IMR-90 (cell line): ENCODE measurements around the gene POFUT2. TPM values are rescaled to one million over a fixed set of nuclear protein-coding genes. Genes with fewer than 3 reads are reported as not detected.

Experiments used
- ATAC-seq: fragments of 200-7000 bp; cut with Tn5 transposase; 2 replicates; pipeline ENCODE4 v1.9.1; 2020; ENCODE audit warnings: low read depth, mild to moderate bottlenecking, moderate library complexity
- BruUV-seq: library from RNA; stranded (reverse); fragments of 400-500 nt; replicated peaks from 2 replicates; lab custom pipeline; 2021; lab: Mats Ljungman, UMichigan
- CTCF ChIA-PET: fragments of 300-600 bp; formaldehyde crosslinking; extraction: SDS; loops from one replicate; lab custom pipeline; 2021; ENCODE audit warnings: antibody characterized with exemption; lab: Yijun Ruan, JAX
- POLR2A ChIA-PET: fragments of 300-600 bp; sonication (Branson Sonifier 250); formaldehyde crosslinking; loops from one replicate; lab custom pipeline; 2022; ENCODE audit warnings: antibody characterized with exemption; ENCODE audit not compliant: unreplicated experiment; lab: Charles Lee
- DNase-seq: peaks from one replicate; pipeline ENCODE4 v3.0.0; 2013
- H2AFZ ChIP-seq: replicated peaks from 2 replicates; pipeline ENCODE3; 2013; ENCODE audit warnings: low read length, mild to moderate bottlenecking; ENCODE audit not compliant: poor library complexity
- H2AK5ac ChIP-seq: 2 replicates; pipeline ENCODE4 v1.6.1; 2013; ENCODE audit warnings: low read depth, low read length, inconsistent platforms
- H2AK9ac ChIP-seq: replicated peaks from 2 replicates; pipeline ENCODE3; 2013; ENCODE audit warnings: mild to moderate bottlenecking, low read depth, low read length, moderate library complexity; ENCODE audit not compliant: poor library complexity
- H2BK120ac ChIP-seq: 2 replicates; pipeline ENCODE4 v1.6.1; 2013; ENCODE audit warnings: low read depth, low read length, inconsistent platforms
- H2BK15ac ChIP-seq: 3 replicates; pipeline ENCODE4 v1.6.1; 2013; ENCODE audit warnings: low read depth, low read length, inconsistent platforms
- H2BK20ac ChIP-seq: 2 replicates; pipeline ENCODE4 v1.6.1; 2013; ENCODE audit warnings: low read depth, mild to moderate bottlenecking, inconsistent platforms, low read length, moderate library complexity
- H2BK5ac ChIP-seq: 2 replicates; pipeline ENCODE4 v1.6.1; 2013; ENCODE audit warnings: mild to moderate bottlenecking, low read depth, low read length, inconsistent platforms; ENCODE audit not compliant: poor library complexity, severe bottlenecking
- H3K14ac ChIP-seq: replicated peaks from 2 replicates; pipeline ENCODE4 v1.6.1; 2013; ENCODE audit warnings: low read depth, low read length, inconsistent platforms
- H3K18ac ChIP-seq: 2 replicates; pipeline ENCODE4 v1.6.1; 2013; ENCODE audit warnings: low read depth, low read length, control low read depth
- H3K23ac ChIP-seq: 2 replicates; pipeline ENCODE4 v1.6.1; 2013; ENCODE audit warnings: low read depth, low read length, inconsistent platforms
- H3K27ac ChIP-seq: 2 replicates; pipeline ENCODE4 v1.5.1; 2013; ENCODE audit warnings: mild to moderate bottlenecking, control low read depth, low read length; ENCODE audit not compliant: insufficient read depth
- H3K27me3 ChIP-seq: 2 replicates; pipeline ENCODE4 v1.6.1; 2013; ENCODE audit warnings: low read length; ENCODE audit not compliant: control insufficient read depth, insufficient read depth
- H3K36me3 ChIP-seq: 2 replicates; pipeline ENCODE4 v1.6.1; 2013; ENCODE audit warnings: low read length, mixed read lengths; ENCODE audit not compliant: control insufficient read depth, insufficient read depth
- H3K4ac ChIP-seq: 2 replicates; pipeline ENCODE4 v1.6.1; 2013; ENCODE audit warnings: low read depth, low read length, inconsistent platforms
- H3K4me1 ChIP-seq: 2 replicates; pipeline ENCODE4 v1.6.1; 2013; ENCODE audit warnings: low read length, mixed read lengths; ENCODE audit not compliant: control insufficient read depth, insufficient read depth
- H3K4me2 ChIP-seq: 2 replicates; pipeline ENCODE4 v1.6.1; 2013; ENCODE audit warnings: low read depth, mild to moderate bottlenecking, control low read depth, low read length, moderate library complexity
- H3K4me3 ChIP-seq: 2 replicates; pipeline ENCODE4 v1.5.1; 2013; ENCODE audit warnings: low read depth, mild to moderate bottlenecking, control low read depth, low read length, moderate library complexity; ENCODE audit not compliant: insufficient read depth
- H3K56ac ChIP-seq: 2 replicates; pipeline ENCODE4 v1.6.1; 2013; ENCODE audit warnings: low read length, inconsistent platforms; ENCODE audit not compliant: insufficient read depth; ENCODE audit errors: extremely low read depth
- H3K79me1 ChIP-seq, 2 experiments: 2 replicates each; pipeline ENCODE4 v1.6.1; 2013; ENCODE audit warnings: low read length in 2 of 2, inconsistent platforms in 1 of 2, low read depth in 1 of 2
- H3K9ac ChIP-seq: 2 replicates; pipeline ENCODE4 v1.6.1; 2013; ENCODE audit warnings: low read depth, low read length, control low read depth
- H3K9me1 ChIP-seq: 2 replicates; pipeline ENCODE4 v1.6.1; 2013; ENCODE audit warnings: low read length, inconsistent platforms; ENCODE audit not compliant: insufficient read depth
- H3K9me3 ChIP-seq: 2 replicates; pipeline ENCODE4 v1.6.1; 2013; ENCODE audit warnings: low read length; ENCODE audit not compliant: control insufficient read depth, insufficient read depth
- H4K20me1 ChIP-seq: 2 replicates; pipeline ENCODE4 v1.6.1; 2013; ENCODE audit warnings: low read length, inconsistent platforms; ENCODE audit not compliant: insufficient read depth
- H4K5ac ChIP-seq: 2 replicates; pipeline ENCODE4 v1.6.1; 2013; ENCODE audit warnings: mild to moderate bottlenecking, low read depth, low read length, control low read depth
- H4K8ac ChIP-seq, 2 experiments: 2 replicates each; pipeline ENCODE4 v1.6.1; 2013; ENCODE audit warnings: low read depth in 2 of 2, low read length in 2 of 2, control low read depth in 1 of 2, inconsistent platforms in 1 of 2
- H4K91ac ChIP-seq: 2 replicates; pipeline ENCODE4 v1.6.1; 2013; ENCODE audit warnings: low read depth, low read length, inconsistent platforms; ENCODE audit not compliant: insufficient read depth
- CEBPB ChIP-seq: IDR thresholded peaks from 2 replicates; pipeline ENCODE4 v1.6.1; 2012; ENCODE audit warnings: low read depth, low read length, improper control_type of control experiment
- CHD1 ChIP-seq: IDR thresholded peaks from 2 replicates; pipeline ENCODE4 v1.6.1; 2012; ENCODE audit warnings: low read depth, low read length, improper control_type of control experiment
- MXI1 ChIP-seq: IDR thresholded peaks from 2 replicates; pipeline ENCODE4 v1.6.1; 2012; ENCODE audit warnings: low read depth, mild to moderate bottlenecking, low read length, moderate library complexity, borderline replicate concordance
- NFE2L2 ChIP-seq: fragments of 150-350 bp; IDR thresholded peaks from 2 replicates; pipeline ENCODE4 v1.6.1; 2016; ENCODE audit warnings: low read depth, mild to moderate bottlenecking, low read length
- WGBS, 2 experiments: methylation state at CpG; one replicate each; pipeline versions ENCODE4 v1.1.5 to v1.1.7; 2013; ENCODE audit warnings: missing lambda C conversion rate in 2 of 2; ENCODE audit not compliant: insufficient read length in 1 of 2; ENCODE audit errors: extremely low coverage in 2 of 2; 5-methylcytosine and 5-hydroxymethylcytosine counted together
- dilution Hi-C: fragments of 300-500 bp; cut with HindIII; formaldehyde crosslinking; loops from one replicate; pipeline ENCODE4 v1.14.3; 2018; ENCODE audit warnings: low sequenced_read_pairs; ENCODE audit not compliant: unreplicated experiment
- in situ Hi-C: fragments of 300-500 bp; cut with MboI; formaldehyde crosslinking; loops from 3 replicates; pipeline ENCODE4 v1.14.3; 2019; ENCODE audit warnings: low sequenced_read_pairs, inconsistent platforms, mixed read lengths
- intact Hi-C: fragments of 100-400 bp; cut with micrococcal nuclease; formaldehyde crosslinking; loops from 2 replicates; pipeline ENCODE4 v1.10.0; 2022
- polyA plus RNA-seq, 3 experiments: library from polyadenylated mRNA; depleted of rRNA; stranded (reverse); fragments of >200 nt; gene quantifications; 2 replicates each; pipeline ENCODE4 v1.2.3, GENCODE V29; 2012; ENCODE audit warnings: low replicate concordance in 1 of 3
- total RNA-seq: library from RNA; depleted of rRNA; stranded (reverse); fragments of >200 nt; gene quantifications from 2 replicates; pipeline ENCODE4 v1.2.3, GENCODE V29; 2012

The POFUT2 gene
- total and polyA plus RNA-seq, 2 of the 4 experiments (the other 2 are of a cell fraction), result 18.8 to 59.3 TPM

DNA sequence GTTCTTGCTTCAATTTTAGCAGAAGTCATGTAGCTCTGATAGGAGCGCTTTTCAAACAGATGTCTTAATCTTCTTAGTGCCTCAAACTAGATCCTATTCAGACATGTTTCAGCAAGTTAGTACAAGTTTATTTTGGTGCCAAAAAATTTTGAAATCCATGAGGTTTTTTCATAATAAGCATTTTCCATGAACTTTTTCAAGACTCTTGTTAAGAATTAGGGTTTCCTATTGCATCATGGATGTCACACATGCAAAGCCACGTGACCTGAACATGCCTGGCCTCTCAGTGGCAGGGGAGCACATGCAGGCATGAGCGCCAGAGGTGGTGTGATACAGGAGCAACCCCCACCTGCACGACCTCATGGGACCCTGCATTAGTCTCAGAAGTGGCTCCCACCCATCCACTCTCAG lies 67.6 kb downstream of the POFUT2 start:
- peaks cover 18 to 21% of the 10 kb centered on the region in 2 experiments for H3K79me1 ChIP-seq
- no TSS peak for BruUV-seq
- no peak overlapping the region for H4K5ac ChIP-seq
- H3K4me2 ChIP-seq, result no peak overlapping the region
- 73% methylated on average over 2 of the region's 4 CpGs; no CpG with 5 or more reads in 1 of the 2 experiments for WGBS, 2 experiments
- H3K9me1 ChIP-seq, result peaks cover 14% of the 10 kb centered on the region
- no peak for TF ChIP-seq CHD1
- peak; percentile 46 for TF ChIP-seq CEBPB
- TF ChIP-seq MXI1, result no peak
- no peak for TF ChIP-seq NFE2L2
- ATAC-seq, result no peak
- H2AK5ac ChIP-seq, result no peak overlapping the region
- no peak overlapping the region; the same call in 1 of the 2 replicates for H3K18ac ChIP-seq
- peak overlapping the region; percentile 48; the same call in 1 of the 2 replicates for H3K27ac ChIP-seq
- H4K91ac ChIP-seq, result no peak overlapping the region
- H3K56ac ChIP-seq, result no peak overlapping the region
- ChIA-PET CTCF (no interaction called here), POLR2A (no interaction called here)
- no peak overlapping the region for H3K4ac ChIP-seq
- no peak overlapping the region for H2AK9ac ChIP-seq
- H3K4me1 ChIP-seq, result peaks cover 8% of the 10 kb centered on the region
- H3K9ac ChIP-seq, result no peak overlapping the region
- H3K27me3 ChIP-seq, result no peaks in the 10 kb centered on the region
- no peak overlapping the region for H3K14ac ChIP-seq
- in situ Hi-C loops (no loop called here), dilution Hi-C loops (no loop called here), intact Hi-C loops (no loop called here)
- peak; percentile 6 for DNase-seq
- H3K23ac ChIP-seq, result no peak overlapping the region
- H4K8ac ChIP-seq, result no peak overlapping the region
- H3K9me3 ChIP-seq, result peaks cover 2% of the 10 kb centered on the region; the same call in 1 of the 2 replicates
- H3K4me3 ChIP-seq, result no peak overlapping the region
- H2BK20ac ChIP-seq, result no peak overlapping the region
- peaks cover 48% of the 10 kb centered on the region for H3K36me3 ChIP-seq
- H4K20me1 ChIP-seq, result peaks cover 21% of the 10 kb centered on the region
- no peak overlapping the region for H2BK15ac ChIP-seq
- no peak overlapping the region; the same call in 1 of the 2 replicates for H2BK120ac ChIP-seq
- no peak overlapping the region for H2AFZ ChIP-seq
- H2BK5ac ChIP-seq, result no peak overlapping the region
